ENCODE data around the gene ZNF638. TPM values are rescaled to one million over a fixed set of nuclear protein-coding genes. Genes with fewer than 3 reads are reported as not detected.

Gene ZNF638
- polyA plus RNA-seq, 1 of the 3 experiments (the other 2 are of a cell fraction) = 28.1 TPM

DNA sequence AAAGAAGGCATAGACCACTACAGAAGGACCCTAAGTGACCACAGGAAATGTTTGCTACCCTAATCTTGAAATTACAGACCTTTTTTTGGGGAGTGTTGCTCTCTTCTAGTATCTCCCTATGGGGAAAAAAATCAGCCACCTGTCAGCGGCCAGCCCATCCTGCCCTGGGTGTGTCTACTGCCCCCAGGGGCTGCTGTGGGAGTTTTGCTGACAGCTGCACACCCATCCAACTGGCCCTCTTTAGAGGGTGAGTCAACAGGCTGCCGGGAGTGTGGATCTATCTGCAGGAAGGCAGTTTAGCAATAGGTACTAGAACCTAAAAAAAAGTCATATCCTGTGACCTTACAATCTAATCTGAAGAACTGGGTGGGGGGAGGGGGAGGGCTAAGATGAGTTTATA, 121.0 kb downstream of the ZNF638 start:
- Histone ChIP-seq H3K9me2 (no peaks in the 10 kb centered on the region), H3F3A (replicated peaks; ENCODE audit: insufficient read depth) (no peaks in the 10 kb centered on the region), H3K27me3 (ENCODE audit: insufficient read depth) (0 out of 2 replicates have a peak, but pooled peaks cover 5% of the 10 kb centered on the region), H3K9ac (no peak overlapping the region), H3K9me3 (no peaks in the 10 kb centered on the region), H3K4me2 (no peak overlapping the region), H3K79me2 (ENCODE audit: insufficient read depth) (no peaks in the 10 kb centered on the region), H4K20me1 (ENCODE audit: insufficient read depth) (no peaks in the 10 kb centered on the region), H3K4me1 (ENCODE audit: control insufficient read depth in 1 of 2, insufficient read depth in 2 of 2, low read depth in 1 of 2, low read length in 1 of 2) (peaks cover 0 to 21% of the 10 kb centered on the region in 2 experiments; a peak in 1 of 4 replicates), H3K27ac (ENCODE audit: low read depth in 2 of 2, low read length in 1 of 2) (no peak overlapping the region), H3K4me3 (ENCODE audit: low read depth in 2 of 2, low read length in 1 of 2) (no peak overlapping the region), H2AFZ (ENCODE audit: low read depth) (no peak overlapping the region), H3K36me3 (replicated peaks in 1 of 2; ENCODE audit: control insufficient read depth in 1 of 2, insufficient read depth in 2 of 2, low read length in 1 of 2) (no peaks in the 10 kb centered on the region)
- DNase-seq = no peak
- no peak for TF ChIP-seq ELF1 (IDR thresholded peaks at IDR 0.05)
- TF ChIP-seq MXI1 (IDR thresholded peaks at IDR 0.05; ENCODE audit: low read depth, low read length) = no peak
- TF ChIP-seq RXRA (IDR thresholded peaks at IDR 0.05; ENCODE audit: borderline replicate concordance, low read depth) = no peak
- TF ChIP-seq, protein P1, sequence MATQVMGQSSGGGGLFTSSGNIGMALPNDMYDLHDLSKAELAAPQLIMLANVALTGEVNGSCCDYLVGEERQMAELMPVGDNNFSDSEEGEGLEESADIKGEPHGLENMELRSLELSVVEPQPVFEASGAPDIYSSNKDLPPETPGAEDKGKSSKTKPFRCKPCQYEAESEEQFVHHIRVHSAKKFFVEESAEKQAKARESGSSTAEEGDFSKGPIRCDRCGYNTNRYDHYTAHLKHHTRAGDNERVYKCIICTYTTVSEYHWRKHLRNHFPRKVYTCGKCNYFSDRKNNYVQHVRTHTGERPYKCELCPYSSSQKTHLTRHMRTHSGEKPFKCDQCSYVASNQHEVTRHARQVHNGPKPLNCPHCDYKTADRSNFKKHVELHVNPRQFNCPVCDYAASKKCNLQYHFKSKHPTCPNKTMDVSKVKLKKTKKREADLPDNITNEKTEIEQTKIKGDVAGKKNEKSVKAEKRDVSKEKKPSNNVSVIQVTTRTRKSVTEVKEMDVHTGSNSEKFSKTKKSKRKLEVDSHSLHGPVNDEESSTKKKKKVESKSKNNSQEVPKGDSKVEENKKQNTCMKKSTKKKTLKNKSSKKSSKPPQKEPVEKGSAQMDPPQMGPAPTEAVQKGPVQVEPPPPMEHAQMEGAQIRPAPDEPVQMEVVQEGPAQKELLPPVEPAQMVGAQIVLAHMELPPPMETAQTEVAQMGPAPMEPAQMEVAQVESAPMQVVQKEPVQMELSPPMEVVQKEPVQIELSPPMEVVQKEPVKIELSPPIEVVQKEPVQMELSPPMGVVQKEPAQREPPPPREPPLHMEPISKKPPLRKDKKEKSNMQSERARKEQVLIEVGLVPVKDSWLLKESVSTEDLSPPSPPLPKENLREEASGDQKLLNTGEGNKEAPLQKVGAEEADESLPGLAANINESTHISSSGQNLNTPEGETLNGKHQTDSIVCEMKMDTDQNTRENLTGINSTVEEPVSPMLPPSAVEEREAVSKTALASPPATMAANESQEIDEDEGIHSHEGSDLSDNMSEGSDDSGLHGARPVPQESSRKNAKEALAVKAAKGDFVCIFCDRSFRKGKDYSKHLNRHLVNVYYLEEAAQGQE (IDR thresholded peaks at IDR 0.05; ENCODE audit: low read depth, low read length) = no peak
- TF ChIP-seq GATA2 (CRISPR knock-in tag; IDR thresholded peaks at IDR 0.05) = no peak
- no peak for TF ChIP-seq MEF2A (IDR thresholded peaks at IDR 0.05; ENCODE audit: borderline replicate concordance, low read depth)
- no peak for TF ChIP-seq YY1 (IDR thresholded peaks at IDR 0.05; ENCODE audit: low read depth)
- no peak for TF ChIP-seq FOSL2 (IDR thresholded peaks at IDR 0.05; ENCODE audit: borderline replicate concordance, low read depth)
- WGBS (ENCODE audit: low lambda C conversion rate) = 43% methylated on average over 2 of the region's 2 CpGs
- ChIA-PET CTCF (interaction anchor here (1.7 to 2.9 kb wide), 2 partner anchors 9 to 58 kb away, joined by 6 to 14 read pairs; no protein-coding TSS in a partner anchor), POLR2A (no interaction called here)

DNA sequence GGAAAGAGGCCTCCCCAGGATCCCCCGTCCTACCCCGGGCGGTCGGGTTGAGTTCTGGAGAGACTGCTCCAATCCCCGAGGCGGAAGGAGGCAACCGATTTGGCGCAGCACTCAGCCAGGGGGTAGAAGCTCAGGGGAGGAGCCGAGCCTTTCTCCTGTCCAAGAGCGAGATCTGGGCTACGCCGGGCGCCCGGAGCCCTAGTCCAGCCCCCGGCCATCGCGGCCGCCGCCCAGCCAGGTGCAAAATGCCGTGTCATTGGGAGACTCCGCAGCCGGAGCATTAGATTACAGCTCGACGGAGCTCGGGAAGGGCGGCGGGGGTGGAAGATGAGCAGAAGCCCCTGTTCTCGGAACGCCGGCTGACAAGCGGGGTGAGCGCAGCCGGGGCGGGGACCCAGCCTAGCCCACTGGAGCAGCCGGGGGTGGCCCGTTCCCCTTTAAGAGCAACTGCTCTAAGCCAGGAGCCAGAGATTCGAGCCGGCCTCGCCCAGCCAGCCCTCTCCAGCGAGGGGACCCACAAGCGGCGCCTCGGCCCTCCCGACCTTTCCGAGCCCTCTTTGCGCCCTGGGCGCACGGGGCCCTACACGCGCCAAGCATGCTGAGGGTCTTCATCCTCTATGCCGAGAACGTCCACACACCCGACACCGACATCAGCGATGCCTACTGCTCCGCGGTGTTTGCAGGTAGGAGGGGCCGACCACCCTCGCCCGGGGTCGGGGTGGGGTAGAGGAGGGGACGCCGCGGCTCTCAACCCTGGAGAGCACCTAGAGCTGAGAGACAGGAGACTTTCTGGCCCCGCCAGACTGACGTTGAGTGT, 122.0 kb downstream of the ZNF638 start, which contains the start of gene DYSF:
TSS of gene DYSF (plus strand) at position 158 of the 817 bp plus-strand sequence.
- Histone ChIP-seq H3K9me3 (no peaks in the 10 kb centered on the region), H3K9me2 (no peaks in the 10 kb centered on the region), H3K4me3 (ENCODE audit: low read depth in 2 of 2, low read length in 1 of 2) (peak within 1 kb of the TSS; percentile 38 to 43), H3K27ac (ENCODE audit: low read depth in 2 of 2, low read length in 1 of 2) (no peak within 1 kb of the TSS), H3K36me3 (replicated peaks in 1 of 2; ENCODE audit: control insufficient read depth in 1 of 2, insufficient read depth in 2 of 2, low read length in 1 of 2) (no peaks in the 10 kb centered on the region), H2AFZ (ENCODE audit: low read depth) (0 out of 2 replicates have a peak within 1 kb of the TSS, but pooled peaks have one; percentile 56), H3K4me1 (ENCODE audit: control insufficient read depth in 1 of 2, insufficient read depth in 2 of 2, low read depth in 1 of 2, low read length in 1 of 2) (peaks cover 0 to 30% of the 10 kb centered on the region in 2 experiments; a peak in 1 of 4 replicates), H4K20me1 (ENCODE audit: insufficient read depth) (no peaks in the 10 kb centered on the region), H3K79me2 (ENCODE audit: insufficient read depth) (no peaks in the 10 kb centered on the region), H3K4me2 (peak within 1 kb of the TSS; percentile 71), H3K9ac (no peak within 1 kb of the TSS), H3K27me3 (ENCODE audit: insufficient read depth) (0 out of 2 replicates have a peak, but pooled peaks cover 5% of the 10 kb centered on the region), H3F3A (replicated peaks; ENCODE audit: insufficient read depth) (no peaks in the 10 kb centered on the region)
- ChIA-PET POLR2A (interaction anchor here (0.5 kb wide), 1 partner anchor 99 kb away, joined by 6 read pairs; no protein-coding TSS in a partner anchor), CTCF (interaction anchor here (2.9 kb wide), 1 partner anchor 8 kb away, joined by 14 read pairs; no protein-coding TSS in a partner anchor)
- peak; percentile 59 for DNase-seq
- 36% methylated on average over 27 of the region's 66 CpGs for WGBS (ENCODE audit: low lambda C conversion rate)
- TF ChIP-seq RXRA (IDR thresholded peaks at IDR 0.05; ENCODE audit: borderline replicate concordance, low read depth) (no peak), FOSL2 (IDR thresholded peaks at IDR 0.05; ENCODE audit: borderline replicate concordance, low read depth) (no peak), ELF1 (IDR thresholded peaks at IDR 0.05) (no peak), MEF2A (IDR thresholded peaks at IDR 0.05; ENCODE audit: borderline replicate concordance, low read depth) (no peak), YY1 (IDR thresholded peaks at IDR 0.05; ENCODE audit: low read depth) (no peak), RCOR1 (IDR thresholded peaks at IDR 0.05; ENCODE audit: low read length) (no peak), EP300 (IDR thresholded peaks at IDR 0.05; ENCODE audit: borderline replicate concordance in 1 of 2, low read depth in 1 of 2, low read length in 1 of 2) (no peak), GABPA (IDR thresholded peaks at IDR 0.05; ENCODE audit: low read depth) (no peak), RFX5 (IDR thresholded peaks at IDR 0.05; ENCODE audit: low read length) (no peak), RAD21 (IDR thresholded peaks at IDR 0.05; ENCODE audit: low read length) (no peak), POLR2AphosphoS5 (IDR thresholded peaks at IDR 0.05; ENCODE audit: low read depth, low read length) (no peak), MXI1 (IDR thresholded peaks at IDR 0.05; ENCODE audit: low read depth, low read length) (no peak)
- TF ChIP-seq, protein P1 (IDR thresholded peaks at IDR 0.05; ENCODE audit: low read depth, low read length) = no peak
- TF ChIP-seq, protein P2, sequence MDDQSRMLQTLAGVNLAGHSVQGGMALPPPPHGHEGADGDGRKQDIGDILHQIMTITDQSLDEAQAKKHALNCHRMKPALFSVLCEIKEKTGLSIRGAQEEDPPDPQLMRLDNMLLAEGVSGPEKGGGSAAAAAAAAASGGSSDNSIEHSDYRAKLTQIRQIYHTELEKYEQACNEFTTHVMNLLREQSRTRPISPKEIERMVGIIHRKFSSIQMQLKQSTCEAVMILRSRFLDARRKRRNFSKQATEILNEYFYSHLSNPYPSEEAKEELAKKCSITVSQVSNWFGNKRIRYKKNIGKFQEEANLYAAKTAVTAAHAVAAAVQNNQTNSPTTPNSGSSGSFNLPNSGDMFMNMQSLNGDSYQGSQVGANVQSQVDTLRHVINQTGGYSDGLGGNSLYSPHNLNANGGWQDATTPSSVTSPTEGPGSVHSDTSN (IDR thresholded peaks at IDR 0.05) = no peak
